SK-N-SH treated with all-trans-retinoic acid at 6 μM for 48 hours (cell line): ENCODE results near the gene FRMD4B.

ENCODE experiments used
- ATAC-seq: fragments of 200-7000 bp; cut with Tn5 transposase; 3 replicates; pipeline ENCODE4 v1.9.1; 2020; ENCODE audit warnings: mild to moderate bottlenecking, moderate library complexity
- ARNTL ChIP-seq: fragments of 450-650 bp; formaldehyde crosslinking; IDR thresholded peaks from 2 replicates; pipeline ENCODE4 v1.5.0; 2020; ENCODE audit warnings: low read depth, mild to moderate bottlenecking, moderate library complexity, borderline replicate concordance
- BACH2 ChIP-seq: fragments of 250-450 bp; sonication (Bioruptor Pico); IDR thresholded peaks from 2 replicates; pipeline ENCODE4 v1.9.0; 2021; ENCODE audit warnings: mild to moderate bottlenecking, borderline replicate concordance
- ESRRG ChIP-seq: fragments of 250-450 bp; sonication (Bioruptor Pico); IDR thresholded peaks from 2 replicates; pipeline ENCODE4 v1.6.1; 2021; ENCODE audit warnings: mild to moderate bottlenecking
- GLIS3 ChIP-seq: fragments of 250-450 bp; sonication (Bioruptor Pico); IDR thresholded peaks from 2 replicates; pipeline ENCODE4 v1.5.0; 2020; ENCODE audit warnings: mild to moderate bottlenecking, moderate library complexity
- ISL1 ChIP-seq: fragments of 250-450 bp; sonication (Bioruptor Pico); IDR thresholded peaks from 2 replicates; pipeline ENCODE4 v2.1.2; 2022; ENCODE audit warnings: mild to moderate bottlenecking, moderate library complexity
- OSR1 ChIP-seq: fragments of 250-450 bp; sonication (Bioruptor Pico); IDR thresholded peaks from 2 replicates; pipeline ENCODE4 v1.8.0; 2022; ENCODE audit warnings: moderate library complexity, mild to moderate bottlenecking, inconsistent platforms
- PATZ1 ChIP-seq: fragments of 250-450 bp; sonication (Bioruptor Pico); IDR thresholded peaks from 2 replicates; pipeline ENCODE4 v1.8.0; 2020; ENCODE audit warnings: mild to moderate bottlenecking, moderate library complexity, borderline replicate concordance
- POU6F1 ChIP-seq: fragments of 250-450 bp; sonication (Bioruptor Pico); IDR thresholded peaks from 2 replicates; pipeline ENCODE4 v1.8.0; 2021; ENCODE audit warnings: low read depth, mild to moderate bottlenecking, moderate library complexity, borderline replicate concordance
- RARB ChIP-seq: fragments of 250-450 bp; sonication (Bioruptor Pico); IDR thresholded peaks from 2 replicates; pipeline ENCODE4 v1.8.0; 2021; ENCODE audit warnings: mild to moderate bottlenecking, moderate library complexity
- TCF4 ChIP-seq: fragments of 250-450 bp; sonication (Bioruptor Pico); IDR thresholded peaks from 2 replicates; pipeline ENCODE4 v1.8.0; 2021; ENCODE audit warnings: mild to moderate bottlenecking, moderate library complexity, borderline replicate concordance
- TOX ChIP-seq: fragments of 250-450 bp; sonication (Bioruptor Pico); IDR thresholded peaks from 2 replicates; pipeline ENCODE4 v1.8.0; 2021; ENCODE audit warnings: mild to moderate bottlenecking, moderate library complexity, borderline replicate concordance
- TSHZ2 ChIP-seq: fragments of 250-450 bp; sonication (Bioruptor Pico); IDR thresholded peaks from 2 replicates; pipeline ENCODE4 v1.5.0; 2020; ENCODE audit warnings: mild to moderate bottlenecking, moderate library complexity
- ZC3H10 ChIP-seq: fragments of 250-450 bp; sonication (Bioruptor Pico); IDR thresholded peaks from 2 replicates; pipeline ENCODE4 v1.5.1; 2021; ENCODE audit warnings: mild to moderate bottlenecking, moderate library complexity
- ZFP30 ChIP-seq: fragments of 450-650 bp; formaldehyde crosslinking; IDR thresholded peaks from 2 replicates; pipeline ENCODE4 v1.5.0; 2022; ENCODE audit warnings: mild to moderate bottlenecking, moderate library complexity
- ZNF565 ChIP-seq: fragments of 450-650 bp; formaldehyde crosslinking; conservative IDR thresholded peaks from 2 replicates; pipeline ENCODE4 v1.5.0; 2020; ENCODE audit warnings: low read depth, mild to moderate bottlenecking, moderate library complexity
- ZNF70 ChIP-seq: fragments of 450-650 bp; formaldehyde crosslinking; IDR thresholded peaks from 2 replicates; pipeline ENCODE4 v1.5.0; 2020; ENCODE audit warnings: mild to moderate bottlenecking, moderate library complexity
- ZNF8 ChIP-seq: fragments of 450-650 bp; formaldehyde crosslinking; IDR thresholded peaks from 2 replicates; pipeline ENCODE4 v1.5.0; 2020; ENCODE audit warnings: mild to moderate bottlenecking, moderate library complexity

FRMD4B gene

GRCh38 chr3:69297501-69297900 lies 88.4 kb downstream of the FRMD4B start:
- peak; percentile 77; the same call in 1 of the 2 replicates for TF ChIP-seq TCF4 (CRISPR knock-in tag)
- no peak for TF ChIP-seq BACH2 (CRISPR knock-in tag)
- TF ChIP-seq TSHZ2 (CRISPR knock-in tag), result 0 out of 2 replicates have a peak, but pooled peaks have one; percentile 68
- no peak for TF ChIP-seq ZC3H10
- ATAC-seq, result peak; percentile 66

GRCh38 chr3:69296995-69297394 lies 88.9 kb downstream of the FRMD4B start:
- ATAC-seq, result no peak
- no peak for TF ChIP-seq TSHZ2 (CRISPR knock-in tag)
- TF ChIP-seq ZNF565 (CRISPR knock-in tag), result no peak
- no peak for TF ChIP-seq BACH2 (CRISPR knock-in tag)
- TF ChIP-seq POU6F1 (CRISPR knock-in tag), result no peak
- no peak for TF ChIP-seq OSR1 (CRISPR knock-in tag)
- no peak for TF ChIP-seq ESRRG (CRISPR knock-in tag)
- no peak for TF ChIP-seq ZFP30 (CRISPR knock-in tag)
- TF ChIP-seq ZNF70 (CRISPR knock-in tag), result no peak
- TF ChIP-seq ARNTL (CRISPR knock-in tag), result no peak
- no peak for TF ChIP-seq RARB (CRISPR knock-in tag)
- TF ChIP-seq ISL1, result no peak
- TF ChIP-seq TCF4 (CRISPR knock-in tag), result no peak
- TF ChIP-seq GLIS3 (CRISPR knock-in tag), result no peak

GRCh38 chr3:69294014-69294766 lies 91.7 kb downstream of the FRMD4B start:
- ATAC-seq, result peak; percentile 28; the same call in 2 of the 3 replicates

More at GRCh38 chr3:69294014-69294766, 91.7 kb downstream of the FRMD4B start:
- no peak for TF ChIP-seq BACH2 (CRISPR knock-in tag)
- TF ChIP-seq ARNTL (CRISPR knock-in tag), result no peak
- TF ChIP-seq TOX (CRISPR knock-in tag), result no peak
- TF ChIP-seq RARB (CRISPR knock-in tag), result no peak
- no peak for TF ChIP-seq ISL1
- no peak for TF ChIP-seq ZNF8 (CRISPR knock-in tag)
- no peak for TF ChIP-seq PATZ1 (CRISPR knock-in tag)
- TF ChIP-seq TSHZ2 (CRISPR knock-in tag), result no peak
- no peak for TF ChIP-seq POU6F1 (CRISPR knock-in tag)
